Thyroid gland (tissue), 4 donors: ENCODE results near the gene CDHR2.

Source experiments
- POLR2A ChIP-seq, 2 donors: fragments of 450-650 bp; IDR thresholded peaks; one replicate each; pipeline ENCODE4 v1.6.1; 2017; ENCODE audit warnings: antibody characterized with exemption in 2 of 2, mild to moderate bottlenecking in 2 of 2, moderate library complexity in 1 of 2
- TF ChIP-seq, protein P1 (sequence below), 6 experiments: fragments of 200-600 bp in 3 of 6; fragments of 450-650 bp in 3 of 6; sonication (generic) in 3 of 6; IDR thresholded peaks; one replicate each; pipeline ENCODE4 v1.5.1; 2016 to 2019; ENCODE audit warnings: antibody characterized with exemption in 6 of 6, mild to moderate bottlenecking in 2 of 6, inconsistent platforms in 1 of 6, moderate library complexity in 1 of 6

DNA sequence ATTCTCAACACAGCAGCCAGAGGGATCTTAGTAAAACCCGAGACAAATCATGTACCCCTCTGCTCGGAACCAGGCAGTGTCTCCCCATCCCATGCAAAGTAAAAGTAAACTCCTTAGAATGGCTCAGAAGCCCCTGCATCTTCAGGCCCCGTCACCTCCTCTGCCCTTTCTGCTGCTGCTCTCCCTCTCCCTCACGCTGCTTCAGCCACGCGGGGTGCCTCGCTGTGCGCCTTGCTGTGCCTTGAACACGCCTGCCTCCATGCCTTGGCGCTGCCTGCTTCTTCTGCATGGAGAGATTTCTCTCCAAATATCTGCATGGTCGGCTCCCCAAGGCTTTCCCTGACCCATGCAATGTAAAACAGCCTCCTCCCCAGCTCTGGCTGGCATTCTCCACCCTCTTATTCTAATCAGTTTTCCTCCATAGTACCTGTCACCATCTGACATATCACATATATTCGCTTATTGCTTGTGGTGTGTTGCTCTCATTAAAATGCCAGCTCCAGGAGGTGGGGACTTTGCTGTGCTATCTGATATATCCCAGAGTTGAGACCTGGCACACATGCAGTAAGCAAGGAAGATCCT, 52.9 kb downstream of the CDHR2 start:
- TF ChIP-seq, protein P1, sequence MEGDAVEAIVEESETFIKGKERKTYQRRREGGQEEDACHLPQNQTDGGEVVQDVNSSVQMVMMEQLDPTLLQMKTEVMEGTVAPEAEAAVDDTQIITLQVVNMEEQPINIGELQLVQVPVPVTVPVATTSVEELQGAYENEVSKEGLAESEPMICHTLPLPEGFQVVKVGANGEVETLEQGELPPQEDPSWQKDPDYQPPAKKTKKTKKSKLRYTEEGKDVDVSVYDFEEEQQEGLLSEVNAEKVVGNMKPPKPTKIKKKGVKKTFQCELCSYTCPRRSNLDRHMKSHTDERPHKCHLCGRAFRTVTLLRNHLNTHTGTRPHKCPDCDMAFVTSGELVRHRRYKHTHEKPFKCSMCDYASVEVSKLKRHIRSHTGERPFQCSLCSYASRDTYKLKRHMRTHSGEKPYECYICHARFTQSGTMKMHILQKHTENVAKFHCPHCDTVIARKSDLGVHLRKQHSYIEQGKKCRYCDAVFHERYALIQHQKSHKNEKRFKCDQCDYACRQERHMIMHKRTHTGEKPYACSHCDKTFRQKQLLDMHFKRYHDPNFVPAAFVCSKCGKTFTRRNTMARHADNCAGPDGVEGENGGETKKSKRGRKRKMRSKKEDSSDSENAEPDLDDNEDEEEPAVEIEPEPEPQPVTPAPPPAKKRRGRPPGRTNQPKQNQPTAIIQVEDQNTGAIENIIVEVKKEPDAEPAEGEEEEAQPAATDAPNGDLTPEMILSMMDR (IDR thresholded peaks at IDR 0.05) = no peak
- TF ChIP-seq POLR2A (IDR thresholded peaks at IDR 0.05) = no peak
